Stimulated activated CD4-positive, alpha-beta T cell treated with anti-CD3 and anti-CD28 coated beads, Interleukin-2, amount 100 ng/mL, for 48 hours (primary cell): ENCODE results near the gene ERBB2.
"Not testable (repeated sequence)": the region's sequence is repeated elsewhere in the genome, so short reads cannot be mapped to it uniquely, and the experiment has no call there.

Experiments
- DNase-seq, 2 donors: peaks; one replicate each; pipeline ENCODE4 v3.0.0-alpha.2; 2020

ERBB2 gene

DNA sequence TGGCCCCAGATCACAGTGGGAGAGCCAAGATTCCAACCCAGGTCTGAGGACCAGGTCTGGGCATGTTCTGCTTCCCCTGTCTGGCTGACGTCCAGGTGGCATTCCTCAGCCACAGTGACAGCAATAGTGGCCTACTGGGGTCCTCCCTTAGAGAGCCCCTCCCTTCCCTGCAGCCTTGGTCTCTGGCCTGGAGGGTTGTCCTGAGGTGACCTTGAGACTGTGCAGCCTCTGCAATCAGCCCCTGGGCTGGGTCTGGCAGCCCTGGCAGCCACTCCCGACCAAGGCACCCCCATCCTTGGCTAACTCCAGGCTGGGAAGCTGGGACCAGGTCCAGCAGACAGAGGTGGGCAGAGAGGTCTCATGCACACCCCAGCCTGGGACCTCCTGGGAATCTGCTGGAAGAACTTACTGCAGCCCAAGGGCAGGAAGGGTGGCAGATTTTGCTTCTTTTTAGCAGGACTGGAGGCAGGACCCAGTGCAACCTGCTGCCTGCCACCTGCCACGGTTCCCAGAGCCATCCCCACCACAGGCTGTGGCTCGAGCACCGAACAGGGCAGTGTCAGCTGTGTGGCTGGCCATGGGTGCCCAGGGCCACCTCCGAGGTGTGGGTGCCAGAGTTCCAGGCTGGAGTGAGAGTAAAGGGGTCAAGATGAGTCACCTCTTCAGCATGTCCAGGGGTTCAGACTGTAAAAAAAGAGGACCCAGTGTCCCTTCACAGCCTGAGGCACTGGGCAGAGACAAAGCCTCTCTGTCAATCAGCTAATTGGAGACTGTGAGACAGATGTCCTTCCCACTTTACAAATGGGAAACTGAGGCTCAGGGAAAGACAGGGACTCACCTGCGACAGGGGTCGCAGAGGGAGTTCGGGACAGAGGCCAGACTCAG lies 50.5 kb downstream of the ERBB2 start:
- DNase-seq: no peak

DNA sequence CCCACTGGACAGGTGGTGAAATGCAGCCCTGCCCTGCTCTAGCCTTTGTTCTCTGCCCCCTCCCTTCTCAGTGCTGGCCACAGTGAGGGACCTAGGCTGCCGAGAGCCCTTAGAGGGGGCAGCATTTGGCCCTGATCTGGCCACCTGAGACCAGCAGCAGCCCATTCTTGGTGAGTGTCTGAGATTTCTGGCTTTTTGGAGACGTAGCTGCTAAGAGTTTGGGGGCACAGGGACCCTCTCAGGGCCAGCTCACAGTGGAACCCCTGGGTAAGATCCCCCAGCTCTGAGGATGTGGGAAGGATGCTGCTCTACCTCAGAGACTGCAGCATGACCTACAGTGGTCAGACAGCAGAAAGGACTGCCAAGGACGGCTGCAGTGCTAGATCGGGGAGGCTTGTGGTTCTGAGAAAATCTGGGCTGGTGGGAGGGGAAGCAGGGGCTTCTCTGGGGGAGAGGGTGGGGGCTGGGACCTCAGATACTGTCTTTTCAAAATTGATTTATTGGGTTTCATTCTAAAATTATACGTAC lies 51.2 kb downstream of the ERBB2 start:
- DNase-seq: no peak

DNA sequence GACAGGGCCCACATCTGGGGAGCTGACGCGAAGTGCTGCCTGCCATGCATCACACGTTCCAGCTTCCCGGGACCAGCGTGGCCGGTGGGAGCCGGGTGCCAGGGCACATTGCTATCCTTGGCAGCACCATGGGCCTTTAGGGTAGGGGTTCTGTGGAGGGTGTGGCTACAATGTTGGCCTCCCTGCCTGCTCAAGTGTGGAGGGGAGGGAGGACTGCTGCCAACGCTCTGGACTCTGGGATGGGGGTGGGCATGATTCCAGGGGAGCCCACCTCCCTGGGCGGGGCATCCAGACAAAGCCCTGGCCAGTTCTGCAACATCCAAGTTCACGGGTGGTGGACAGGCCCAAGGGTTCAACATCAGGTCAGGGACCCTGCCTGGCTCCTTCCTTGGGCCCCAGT lies 51.8 kb downstream of the ERBB2 start:
- no peak for DNase-seq

DNA sequence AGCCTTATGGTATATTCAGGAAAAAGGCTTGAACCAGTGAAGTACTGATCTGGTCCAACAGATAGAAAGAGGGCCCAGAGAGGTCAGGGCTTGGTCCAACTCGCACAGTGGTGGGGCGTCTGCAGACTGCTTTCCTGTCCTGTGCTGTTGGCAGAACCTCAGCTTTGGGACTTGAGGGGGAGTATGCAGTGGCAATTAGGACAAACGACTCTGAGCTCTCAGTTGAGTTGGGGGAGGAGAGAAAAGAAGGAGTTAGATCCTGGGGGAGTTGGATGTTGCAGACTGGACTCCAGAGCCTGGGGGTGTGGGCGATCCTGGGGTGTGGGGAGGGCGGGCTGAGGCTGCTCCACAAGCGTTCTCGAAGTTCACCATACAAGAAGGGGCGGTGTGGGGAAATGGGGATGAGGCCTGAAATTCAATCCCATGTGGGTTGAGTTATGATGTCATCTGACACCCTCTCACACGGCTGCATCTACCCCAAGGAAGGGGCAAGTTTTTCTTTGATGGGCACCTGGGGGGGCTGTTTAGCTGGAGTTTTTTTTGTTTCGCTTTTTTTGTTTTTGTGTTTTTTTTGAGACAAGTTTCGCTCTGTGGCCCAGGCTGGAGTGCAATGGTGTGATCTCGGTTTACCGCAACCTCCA lies 52.5 kb downstream of the ERBB2 start:
- no peak for DNase-seq

DNA sequence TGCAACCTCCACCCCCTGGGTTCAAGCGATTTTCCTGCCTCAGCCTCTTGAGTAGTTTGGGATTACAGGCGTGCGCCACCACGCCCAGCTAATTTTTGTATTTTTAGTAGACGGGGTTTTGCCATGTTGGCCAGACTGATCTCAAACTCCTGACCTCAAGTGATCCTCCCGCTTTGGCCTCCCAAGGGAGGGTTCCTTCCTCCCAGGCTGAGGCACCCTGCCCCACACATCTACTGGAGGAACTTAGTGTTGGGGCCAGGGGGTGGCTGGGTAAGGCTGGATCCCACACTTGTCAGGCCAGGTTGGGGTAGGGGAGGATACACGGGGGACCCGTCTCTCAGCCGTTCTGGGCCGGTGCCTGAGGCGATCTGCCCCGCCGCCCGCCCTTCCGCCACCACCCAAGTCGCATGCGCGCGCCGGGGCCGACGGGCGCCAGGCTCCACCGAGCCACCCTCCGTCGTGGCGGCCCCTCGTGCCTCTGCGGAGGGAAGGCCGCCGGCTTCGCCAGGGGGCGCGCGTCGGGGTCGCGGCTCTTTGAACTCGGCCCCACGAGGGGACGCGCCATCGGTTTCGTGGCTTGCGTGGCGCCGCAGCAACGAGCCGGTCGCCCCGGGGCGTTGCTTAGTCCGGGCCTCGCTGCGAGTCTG lies 53.8 kb downstream of the ERBB2 start:
- DNase-seq: peak in 1 of 2 donors; percentile 58

DNA sequence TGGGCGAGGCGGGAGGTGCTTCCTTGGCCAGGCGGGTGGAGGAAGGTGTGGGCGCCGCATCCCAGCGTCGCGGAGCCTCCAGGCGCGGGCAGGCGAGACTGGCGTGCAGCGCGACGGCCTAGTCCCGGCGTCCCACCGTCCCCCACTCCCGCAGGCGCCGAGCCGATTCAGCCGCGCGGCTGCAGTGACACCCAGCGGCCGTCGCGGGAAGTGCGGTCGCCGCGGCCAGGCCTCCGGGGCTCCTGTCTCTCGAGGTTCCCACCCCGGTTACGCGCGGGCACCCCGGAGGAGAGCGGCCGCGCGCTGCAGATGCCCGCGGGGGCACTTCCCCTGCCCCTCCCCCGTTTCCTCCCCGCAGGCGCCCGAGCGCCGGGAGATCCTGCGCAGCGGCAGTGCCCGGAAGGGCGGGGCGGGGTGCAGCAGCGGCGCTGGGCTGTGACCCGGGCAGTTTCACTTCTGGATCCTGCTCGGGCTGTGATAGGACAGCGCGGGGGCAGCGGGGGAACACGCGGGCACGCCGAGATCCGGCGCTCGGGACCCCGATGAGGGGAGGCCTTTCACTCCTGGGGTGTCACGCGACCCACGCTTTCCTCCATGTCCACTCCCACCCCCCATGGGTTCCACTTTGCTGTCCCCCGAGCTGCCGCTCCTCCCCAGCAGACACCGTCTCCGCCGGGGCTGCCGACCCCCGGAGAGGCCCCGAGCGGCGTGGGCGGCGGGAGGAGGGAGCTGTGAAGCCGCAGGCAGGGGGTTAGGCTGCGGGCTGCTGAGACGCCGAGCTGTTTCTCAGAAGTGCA lies 54.5 kb downstream of the ERBB2 start:
- DNase-seq: peak; percentile 94 to 95

DNA sequence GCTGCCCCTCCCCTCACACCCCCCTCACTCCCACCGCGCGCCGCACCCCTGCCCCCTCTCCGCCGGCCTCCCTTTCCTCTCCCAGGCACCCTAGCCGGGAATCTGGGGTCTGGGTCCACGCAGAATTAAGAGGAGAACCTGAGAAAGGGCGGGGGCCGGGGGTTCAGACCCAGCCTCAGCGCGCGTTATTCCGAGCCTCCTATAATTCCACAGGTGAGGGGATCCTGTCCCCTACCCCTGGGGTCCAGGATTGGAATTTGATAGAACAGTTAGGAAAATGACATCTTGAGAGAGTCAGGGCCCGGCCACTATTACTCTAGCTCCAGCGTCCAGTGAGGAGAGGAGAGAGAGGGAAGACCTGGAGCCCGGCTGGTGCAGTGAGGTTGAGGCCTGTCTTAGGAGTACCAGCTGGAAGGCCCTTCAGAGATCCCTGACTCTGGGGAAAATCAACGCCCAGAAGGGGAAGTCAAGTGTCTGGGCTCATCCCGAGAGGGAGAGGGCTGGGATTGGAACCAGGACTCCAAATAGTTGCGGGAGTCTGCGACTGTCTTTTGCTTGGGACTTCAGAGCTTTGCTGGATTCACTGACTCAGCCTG lies 55.2 kb downstream of the ERBB2 start:
- DNase-seq: no peak

DNA sequence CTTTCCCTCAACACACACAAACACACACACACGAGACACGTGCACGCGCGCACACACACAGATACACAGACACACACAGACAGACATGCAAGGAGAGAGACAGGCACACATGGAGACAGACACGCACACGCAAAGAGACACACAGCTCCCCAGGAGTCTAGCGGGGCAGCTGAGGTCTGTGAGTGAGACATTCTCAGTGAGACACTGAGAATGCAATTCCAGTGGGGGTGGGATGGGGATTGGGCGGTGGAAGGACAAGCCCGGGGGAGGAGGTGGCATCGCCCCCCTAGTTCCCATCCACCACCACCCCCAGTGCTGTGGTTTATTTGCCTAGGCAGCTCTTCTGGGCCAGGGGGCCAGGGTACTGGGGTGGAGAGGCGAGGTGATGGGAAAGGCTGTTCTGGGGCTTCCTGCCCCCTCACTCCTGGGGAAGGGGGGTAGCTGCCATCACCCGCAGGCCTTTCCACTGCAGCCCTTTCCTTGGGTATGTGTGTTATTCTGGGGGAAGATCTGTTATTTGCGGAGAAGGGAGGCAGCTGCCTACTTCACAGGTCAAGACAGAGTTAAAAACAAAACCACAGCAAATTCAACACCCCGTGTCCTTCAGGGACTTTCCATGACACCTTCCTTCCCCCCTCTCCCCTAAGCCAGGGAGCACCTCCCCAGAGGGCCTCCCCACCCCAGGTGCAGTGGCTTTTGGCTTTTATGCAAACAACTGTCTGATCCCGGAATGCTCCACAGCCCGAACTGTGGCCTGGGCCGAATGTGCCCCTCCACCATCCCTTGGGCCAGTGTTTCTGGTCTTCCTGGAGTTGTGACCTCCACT lies 55.9 kb downstream of the ERBB2 start:
- DNase-seq: no peak

DNA sequence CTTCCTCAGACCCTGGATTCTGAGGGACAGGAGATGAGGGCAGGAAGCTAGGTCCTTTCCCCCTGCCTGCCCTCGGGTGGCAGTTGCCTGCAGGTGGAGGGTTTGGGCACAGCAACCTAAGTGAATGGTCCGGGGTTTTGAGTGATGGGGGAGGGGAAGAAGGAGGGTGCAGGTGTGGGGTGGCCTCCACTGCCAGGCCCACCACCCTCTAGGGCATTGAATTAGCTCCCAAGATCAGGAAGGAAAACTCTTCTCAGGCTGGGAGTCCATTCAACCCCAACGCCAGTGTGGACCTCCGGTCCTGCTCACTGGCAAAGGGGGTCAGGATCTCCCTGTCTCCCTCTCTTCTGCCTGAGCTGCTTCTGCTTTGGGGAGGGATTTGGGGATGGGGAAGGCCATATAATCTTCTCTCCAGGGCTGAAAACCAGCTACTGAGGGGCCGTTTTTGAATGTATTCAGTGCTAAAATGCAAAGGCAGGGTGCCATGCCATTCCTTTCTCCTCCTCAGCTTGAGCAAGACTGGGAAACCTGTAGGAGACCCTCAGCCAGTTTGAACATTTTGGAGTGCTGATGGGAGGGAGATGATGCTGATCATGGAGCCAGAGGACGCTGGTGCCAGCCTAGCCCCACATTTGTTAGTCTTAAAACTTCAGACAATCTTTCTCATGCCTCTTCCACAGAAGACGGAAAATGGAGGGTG lies 56.7 kb downstream of the ERBB2 start:
- no peak for DNase-seq

DNA sequence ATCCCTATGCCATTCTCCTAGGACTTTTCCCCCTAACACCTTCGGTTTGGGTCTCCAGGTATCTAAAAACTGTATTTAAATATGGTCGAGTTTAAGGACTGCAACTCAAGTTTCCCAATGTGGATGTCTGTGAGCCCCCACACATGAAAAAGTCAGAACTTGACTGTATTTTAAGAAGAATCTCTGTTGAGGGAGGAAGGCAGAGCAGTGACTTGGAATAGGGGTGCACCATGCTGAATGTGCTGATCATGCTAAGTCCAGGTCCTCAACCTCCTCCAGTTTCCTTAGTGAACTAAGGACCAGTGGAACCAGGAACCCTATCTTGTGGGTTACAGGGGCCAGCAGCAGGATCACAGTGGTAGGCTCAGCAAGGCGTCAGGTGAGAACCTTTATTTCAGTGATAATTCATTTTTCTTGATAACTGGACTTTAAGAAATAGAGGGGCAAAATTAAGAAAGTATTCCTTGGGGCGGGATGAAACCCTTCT lies 57.4 kb downstream of the ERBB2 start:
- no peak for DNase-seq

DNA sequence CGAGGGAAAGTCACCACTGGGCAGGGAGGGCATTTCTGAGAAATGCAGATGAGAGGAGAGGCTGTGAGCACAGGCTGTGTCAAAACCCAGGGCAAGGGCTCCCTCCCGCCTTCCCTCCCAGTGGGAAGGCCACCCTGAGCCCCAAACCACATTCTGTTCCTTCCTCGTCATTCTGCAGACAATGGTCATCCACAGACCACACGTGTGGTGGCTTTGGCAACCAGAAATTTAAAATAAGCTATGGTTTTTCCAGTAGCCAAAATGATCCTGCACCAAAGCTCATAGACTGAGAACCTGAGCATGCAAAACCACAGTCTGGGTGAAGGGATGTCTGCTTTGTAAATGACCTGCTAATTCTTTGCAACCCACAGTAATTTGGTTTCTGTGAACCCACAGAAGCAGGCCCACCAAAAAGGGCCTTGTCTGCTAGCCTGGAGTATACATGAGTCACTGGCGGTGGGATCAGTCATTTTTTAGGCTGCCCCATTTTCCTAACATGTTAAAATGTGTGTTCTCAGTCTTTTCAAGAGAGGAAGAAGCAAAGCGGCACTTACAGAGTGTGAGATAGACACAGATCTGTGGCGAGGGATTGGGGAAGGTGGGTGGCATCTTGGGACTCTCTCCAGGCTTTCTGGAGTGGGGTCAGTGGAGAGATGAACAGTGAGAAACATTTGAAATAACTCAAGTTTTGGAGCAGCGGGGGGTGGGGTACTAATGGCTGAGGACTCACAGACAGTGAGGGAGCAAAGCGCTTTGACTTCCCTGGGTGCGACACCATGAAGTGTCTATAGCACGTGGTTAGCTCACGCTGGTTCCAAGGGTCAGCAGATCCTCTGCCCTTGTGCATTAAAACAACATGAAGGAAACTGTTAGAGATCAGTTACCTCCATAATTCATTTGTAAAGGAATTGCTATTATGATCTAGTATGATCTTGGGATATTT lies 58.3 kb downstream of the ERBB2 start:
- DNase-seq: peak; percentile 37 to 47

DNA sequence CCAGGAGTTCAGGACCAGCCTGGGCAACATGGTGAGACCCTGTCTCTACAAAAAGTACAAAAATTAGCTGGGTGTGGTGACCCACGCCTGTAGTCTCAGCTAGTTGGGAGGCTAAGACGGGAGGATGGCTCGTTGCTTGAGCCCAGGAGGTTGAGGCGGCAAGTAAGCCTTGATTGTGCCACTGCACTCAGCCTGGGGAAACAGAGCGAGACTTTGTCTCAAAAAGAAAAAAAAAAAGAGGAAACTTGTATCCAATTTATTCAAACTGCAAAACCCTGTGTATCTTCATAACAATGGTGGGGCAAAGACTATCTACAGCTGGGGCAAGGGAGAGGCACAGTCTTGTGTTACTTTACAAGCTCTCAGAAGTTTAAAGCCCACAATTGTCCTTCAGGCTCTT lies 59.3 kb downstream of the ERBB2 start:
- DNase-seq: no peak

DNA sequence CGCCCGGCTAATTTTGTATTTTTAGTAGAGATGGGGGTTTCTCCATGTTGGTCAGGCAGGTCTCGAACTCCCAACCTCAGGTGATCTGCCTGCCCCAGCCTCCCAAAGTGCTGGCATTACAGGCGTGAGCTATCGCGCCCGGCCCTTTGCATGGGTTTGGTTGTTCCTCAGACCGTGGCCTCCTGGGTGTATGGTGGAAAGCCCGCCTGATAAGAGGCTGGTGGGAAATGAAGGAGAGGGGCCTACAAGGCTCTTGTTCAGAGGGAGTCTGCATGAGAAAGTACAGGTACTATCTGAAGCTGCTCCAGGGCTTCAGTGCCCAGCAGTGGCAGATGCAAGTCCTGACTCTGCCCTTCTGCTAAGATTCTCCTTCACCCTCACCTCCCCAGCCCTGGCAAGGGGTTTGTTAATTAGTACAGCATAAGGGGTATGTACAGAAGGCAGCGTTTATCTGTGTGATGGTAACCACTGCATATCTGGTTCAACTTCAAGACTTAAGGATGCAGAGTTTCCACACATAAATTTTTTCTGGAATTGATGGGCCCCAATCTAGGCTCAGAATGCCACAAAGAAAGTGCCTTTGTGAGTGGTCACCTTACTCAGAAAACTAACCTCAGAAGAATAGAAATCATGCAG lies 62.1 kb downstream of the ERBB2 start:
- no peak for DNase-seq

DNA sequence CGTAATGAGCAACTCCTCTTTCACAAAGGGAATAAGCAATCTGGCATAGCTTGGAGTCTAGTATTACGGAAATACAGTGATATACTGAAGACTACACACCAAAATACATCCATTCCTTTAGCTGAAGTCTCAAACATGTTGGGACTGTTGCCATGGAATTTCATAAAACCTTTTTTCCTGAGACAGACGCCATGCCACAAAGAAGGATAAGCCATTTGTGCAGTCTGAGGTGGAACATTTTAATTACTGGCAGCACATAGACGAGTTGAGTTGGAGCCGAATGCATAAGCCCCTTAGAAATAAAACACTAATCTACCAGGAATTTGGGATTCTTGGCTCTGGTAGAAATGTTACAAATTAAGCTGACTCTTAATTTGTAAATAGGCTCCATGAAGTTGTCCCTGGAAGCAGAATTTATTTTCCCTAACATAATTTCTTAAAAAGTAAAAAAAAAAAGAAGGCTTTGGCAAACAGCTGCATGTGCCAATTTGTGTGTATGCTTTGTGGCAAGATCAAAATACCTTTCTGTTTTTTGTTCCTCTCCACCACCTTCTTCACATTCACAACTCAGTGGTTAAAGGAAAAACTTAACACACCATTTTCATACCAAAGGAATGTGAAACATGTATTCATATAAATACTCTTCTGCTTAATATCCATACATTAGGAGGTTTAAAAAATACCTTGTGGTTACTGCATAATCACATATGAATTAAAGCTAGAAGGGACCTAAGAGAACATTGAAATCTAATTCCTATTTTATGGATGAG lies 63.4 kb downstream of the ERBB2 start:
- no peak for DNase-seq

DNA sequence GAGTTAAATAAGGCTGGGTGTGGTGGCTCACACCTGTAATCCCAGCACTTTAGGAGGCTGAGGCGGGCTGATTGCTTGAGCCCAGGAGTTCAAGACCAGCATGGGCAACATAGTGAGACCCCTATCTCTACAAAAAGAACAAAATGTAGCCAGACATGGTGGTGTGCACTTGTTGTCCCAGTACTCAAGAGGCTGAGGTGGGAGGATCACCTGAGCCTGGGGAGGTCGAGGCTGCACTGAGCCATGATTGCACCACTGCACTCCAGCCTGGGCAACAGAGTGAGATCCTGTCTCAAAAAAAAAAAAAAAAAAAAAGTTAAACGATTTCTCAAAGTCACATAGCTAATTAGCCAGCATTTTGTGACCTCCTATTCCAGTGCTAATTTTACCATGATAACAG lies 64.3 kb downstream of the ERBB2 start:
- DNase-seq: not testable (repeated sequence)

DNA sequence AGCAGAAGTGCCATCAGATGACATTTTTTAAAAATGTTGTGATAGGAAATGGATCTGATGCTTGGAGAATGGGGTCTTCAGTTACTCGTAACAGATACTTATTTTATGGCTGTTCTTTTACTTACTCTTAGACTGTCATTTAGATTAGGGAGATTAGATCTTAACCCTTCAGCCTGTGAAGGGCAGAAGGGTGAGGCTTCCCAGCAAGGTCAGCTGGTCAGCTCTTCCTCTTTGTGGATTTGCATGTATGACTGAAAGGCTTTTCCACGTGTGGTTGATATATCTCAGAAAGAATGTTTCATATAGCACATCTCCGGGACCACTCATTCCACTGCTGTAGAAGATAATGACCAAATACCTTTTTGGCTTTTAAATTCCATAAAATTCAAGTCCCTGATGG lies 65.3 kb downstream of the ERBB2 start:
- no peak for DNase-seq

DNA sequence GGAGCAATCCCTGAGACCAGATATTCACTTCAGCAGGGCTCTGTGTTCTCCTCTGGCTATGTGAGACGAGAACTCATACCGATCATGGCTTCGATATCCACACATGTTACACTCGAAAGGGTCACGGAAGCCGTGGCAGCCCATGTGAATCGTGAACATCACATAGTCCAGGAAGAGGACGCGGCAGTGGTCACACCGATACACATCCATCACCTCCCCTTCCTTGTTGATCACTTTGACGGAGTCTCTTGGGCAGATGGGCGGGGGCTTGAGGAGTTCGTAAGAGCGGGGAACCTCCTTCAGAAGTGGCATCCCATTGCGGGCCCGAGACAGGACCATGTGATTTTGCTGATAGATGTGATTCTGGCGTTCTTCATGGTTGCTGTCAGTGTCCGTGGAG lies 65.9 kb downstream of the ERBB2 start:
- DNase-seq: no peak

DNA sequence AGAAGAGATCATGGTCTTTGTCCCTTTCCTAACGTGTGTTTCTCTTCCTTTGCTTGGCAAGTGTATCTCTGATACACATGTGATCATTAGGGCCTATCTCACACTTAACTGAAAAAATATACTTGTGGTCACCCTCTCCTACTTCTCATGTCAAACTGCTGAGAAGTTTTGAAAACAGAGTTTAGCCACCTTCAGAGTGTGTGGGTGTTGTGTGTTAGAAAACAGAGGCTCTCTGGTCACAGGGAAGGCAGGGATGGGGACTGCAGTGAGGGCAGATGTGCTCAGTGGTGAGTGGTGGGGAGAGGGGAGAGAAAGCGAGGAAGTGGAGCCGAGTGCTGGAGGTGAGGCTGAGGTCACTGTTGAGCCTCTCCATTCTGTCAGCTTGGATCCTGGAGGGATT lies 67.3 kb downstream of the ERBB2 start:
- no peak for DNase-seq
